Fibroblast of the aortic adventitia (primary cell): ENCODE results near the gene POC5. TPM values are rescaled to one million over a fixed set of nuclear protein-coding genes. Genes with fewer than 3 reads are reported as not detected.
"Not testable (repeated sequence)": the region's sequence is repeated elsewhere in the genome, so short reads cannot be mapped to it uniquely, and the experiment has no call there.

Source experiments
- DNase-seq: peaks from one replicate; pipeline ENCODE4 v3.0.0-alpha.2; 2010; ENCODE audit warnings: low read depth
- H3K4me3 ChIP-seq: 2 replicates; pipeline ENCODE4 v1.5.1; 2011; ENCODE audit warnings: low read depth, mild to moderate bottlenecking, control low read depth, low read length, moderate library complexity
- total RNA-seq: library from RNA; depleted of rRNA; stranded (reverse); fragments of >200 nt; gene quantifications from 2 replicates; pipeline ENCODE4 v1.2.3, GENCODE V29; 2012; ENCODE audit warnings: low replicate concordance
- TF ChIP-seq, protein P1 (sequence below): IDR thresholded peaks from 2 replicates; pipeline ENCODE4 v1.5.1; 2011; ENCODE audit warnings: mild to moderate bottlenecking, low read length, control low read depth, inconsistent platforms; ENCODE audit not compliant: insufficient read depth

Gene POC5
- total RNA-seq, 1 donor = 14.7 TPM

- TF ChIP-seq, protein P1, sequence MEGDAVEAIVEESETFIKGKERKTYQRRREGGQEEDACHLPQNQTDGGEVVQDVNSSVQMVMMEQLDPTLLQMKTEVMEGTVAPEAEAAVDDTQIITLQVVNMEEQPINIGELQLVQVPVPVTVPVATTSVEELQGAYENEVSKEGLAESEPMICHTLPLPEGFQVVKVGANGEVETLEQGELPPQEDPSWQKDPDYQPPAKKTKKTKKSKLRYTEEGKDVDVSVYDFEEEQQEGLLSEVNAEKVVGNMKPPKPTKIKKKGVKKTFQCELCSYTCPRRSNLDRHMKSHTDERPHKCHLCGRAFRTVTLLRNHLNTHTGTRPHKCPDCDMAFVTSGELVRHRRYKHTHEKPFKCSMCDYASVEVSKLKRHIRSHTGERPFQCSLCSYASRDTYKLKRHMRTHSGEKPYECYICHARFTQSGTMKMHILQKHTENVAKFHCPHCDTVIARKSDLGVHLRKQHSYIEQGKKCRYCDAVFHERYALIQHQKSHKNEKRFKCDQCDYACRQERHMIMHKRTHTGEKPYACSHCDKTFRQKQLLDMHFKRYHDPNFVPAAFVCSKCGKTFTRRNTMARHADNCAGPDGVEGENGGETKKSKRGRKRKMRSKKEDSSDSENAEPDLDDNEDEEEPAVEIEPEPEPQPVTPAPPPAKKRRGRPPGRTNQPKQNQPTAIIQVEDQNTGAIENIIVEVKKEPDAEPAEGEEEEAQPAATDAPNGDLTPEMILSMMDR = no peak
- DNase-seq = no peak
These were observed 10.5 kb downstream of the POC5 start for GRCh38 chr5:75706775-75707174.

DNA sequence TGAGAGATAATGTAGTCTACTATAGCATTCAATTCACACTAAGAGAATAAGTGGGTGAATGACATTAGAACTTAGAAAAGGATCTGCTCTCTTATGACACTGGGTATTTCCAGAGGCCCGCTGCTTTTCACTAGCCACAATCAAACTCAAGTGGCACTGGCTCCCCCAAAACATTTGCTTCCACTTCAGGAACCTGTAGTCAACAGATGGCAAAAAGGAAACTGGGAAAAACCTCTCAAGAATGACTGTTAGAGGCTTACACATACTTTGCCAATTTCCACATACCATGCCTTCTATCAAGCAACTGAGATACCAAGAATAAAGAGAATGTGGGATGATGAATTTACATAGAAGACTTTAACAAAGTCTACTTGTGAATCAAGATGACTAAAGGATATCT is 11.2 kb downstream of the POC5 start:
- no peak overlapping the region for H3K4me3 ChIP-seq
- peak; percentile 5 for DNase-seq
- TF ChIP-seq, protein P1 = no peak

More at GRCh38 chr5:75706775-75707174, 10.5 kb downstream of the POC5 start:
- no peak overlapping the region for H3K4me3 ChIP-seq

DNA sequence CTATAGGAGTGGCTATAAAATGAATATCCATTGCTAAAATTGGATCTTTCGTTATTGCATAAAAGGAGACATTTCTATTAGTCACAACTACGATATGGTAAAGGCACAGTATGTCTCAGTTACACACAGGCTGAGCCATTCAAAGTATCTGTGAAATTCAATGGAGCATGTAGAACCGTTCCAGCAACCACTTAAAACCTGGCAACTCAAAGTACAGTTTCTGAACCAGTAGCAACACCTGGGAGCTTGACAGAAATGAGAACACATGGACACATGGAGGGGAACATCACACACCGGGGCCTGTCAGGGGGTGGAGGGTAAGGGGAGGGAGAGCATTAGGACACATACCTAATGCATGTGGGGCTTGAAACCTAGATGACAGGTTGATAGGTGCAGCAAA is 15.4 kb downstream of the POC5 start:
- H3K4me3 ChIP-seq = no peak overlapping the region
- no peak for DNase-seq
- TF ChIP-seq, protein P1 = no peak

DNA sequence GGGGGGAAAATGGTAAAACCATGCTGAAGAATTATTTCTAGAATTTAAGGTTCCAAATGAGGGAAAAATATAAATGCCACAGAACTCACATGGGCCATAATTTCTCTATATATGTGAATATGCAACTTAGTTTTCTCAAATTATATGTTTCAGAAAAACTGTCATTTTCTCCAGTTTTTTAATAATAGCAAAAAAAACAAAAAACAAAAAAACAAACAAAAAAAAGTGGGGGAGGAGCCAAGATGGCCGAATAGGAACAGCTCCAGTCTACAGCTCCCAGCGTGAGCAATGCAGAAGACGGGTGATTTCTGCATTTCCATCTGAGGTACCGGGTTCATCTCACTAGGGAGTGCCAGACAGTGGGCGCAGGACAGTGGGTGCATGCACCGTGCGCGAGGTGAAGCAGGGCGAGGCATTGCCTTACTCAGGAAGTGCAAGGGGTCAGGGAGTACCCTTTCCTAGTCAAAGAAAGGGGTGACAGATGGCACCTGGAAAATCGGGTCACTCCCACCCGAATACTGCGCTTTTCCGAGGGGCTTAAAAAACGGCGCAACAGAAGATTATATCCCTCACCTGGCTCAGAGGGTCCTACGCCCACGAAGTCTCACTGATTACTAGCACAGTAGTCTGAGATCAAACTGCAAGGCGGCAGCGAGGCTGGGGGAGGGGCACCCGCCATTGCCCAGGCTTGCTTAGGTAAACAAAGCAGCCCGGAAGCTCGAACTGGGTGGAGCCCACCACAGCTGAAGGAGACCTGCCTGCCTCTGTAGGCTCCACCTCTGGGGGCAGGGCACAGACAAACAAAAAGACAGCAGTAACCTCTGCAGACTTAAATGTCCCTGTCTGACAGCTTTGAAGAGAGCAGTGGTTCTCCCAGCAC is 21.5 kb downstream of the POC5 start:
- DNase-seq, H3K4me3 ChIP-seq: not testable (repeated sequence)

- TF ChIP-seq, protein P1 = no peak
- no peak for DNase-seq
- H3K4me3 ChIP-seq = no peak overlapping the region
These were observed 22.5 kb downstream of the POC5 start for GRCh38 chr5:75694781-75695180.

- TF ChIP-seq, protein P1 = no peak
- DNase-seq = no peak
These were observed 26.6 kb downstream of the POC5 start for GRCh38 chr5:75690669-75691068.

GRCh38 chr5:75686480-75686879 is 30.8 kb downstream of the POC5 start:
- TF ChIP-seq, protein P1 = no peak
- H3K4me3 ChIP-seq = no peak overlapping the region
- no peak for DNase-seq

More at GRCh38 chr5:75690669-75691068, 26.6 kb downstream of the POC5 start:
- H3K4me3 ChIP-seq = no peak overlapping the region
